DND-41 (cell line): ENCODE data around the gene GRK3.
"Not testable (repeated sequence)": the region's sequence is repeated elsewhere in the genome, so short reads cannot be mapped to it uniquely, and the experiment has no call there.

Source experiments
- CTCF ChIP-seq: IDR thresholded peaks from 2 replicates; pipeline ENCODE4 v1.5.1; 2012; ENCODE audit warnings: borderline replicate concordance, low read length, moderate library complexity, mild to moderate bottlenecking; ENCODE audit not compliant: poor library complexity, severe bottlenecking; ENCODE audit errors: extremely low read depth
- EZH2 ChIP-seq: IDR thresholded peaks from 3 replicates; pipeline ENCODE4 v1.6.1; 2012; ENCODE audit warnings: borderline replicate concordance, low read depth, mild to moderate bottlenecking, moderate library complexity, low read length, inconsistent platforms; ENCODE audit not compliant: severe bottlenecking

GRCh38 chr22:25575674-25576392 is 11.4 kb downstream of the GRK3 start:
- TF ChIP-seq EZH2, CTCF: not testable (repeated sequence)
